Ishikawa (cell line): ENCODE data around the gene CPA3.

Source experiments
- CREB1 ChIP-seq: IDR thresholded peaks from 2 replicates; pipeline ENCODE4 v1.6.1; 2012; ENCODE audit warnings: low read depth
- EGR1 ChIP-seq: IDR thresholded peaks from 2 replicates; pipeline ENCODE4 v1.6.1; 2012
- EP300 ChIP-seq: IDR thresholded peaks from 2 replicates; pipeline ENCODE4 v1.6.1; 2012; ENCODE audit warnings: borderline replicate concordance
- FOXM1 ChIP-seq: IDR thresholded peaks from 2 replicates; pipeline ENCODE4 v1.6.1; 2012; ENCODE audit warnings: low read depth, borderline replicate concordance
- RAD21 ChIP-seq: IDR thresholded peaks from 2 replicates; pipeline ENCODE4 v1.6.1; 2012; ENCODE audit warnings: low read depth
- TAF1 ChIP-seq: IDR thresholded peaks from 2 replicates; pipeline ENCODE4 v1.6.1; 2012; ENCODE audit warnings: low read depth, mild to moderate bottlenecking
- TCF12 ChIP-seq: IDR thresholded peaks from 2 replicates; pipeline ENCODE4 v1.6.1; 2012; ENCODE audit warnings: low read depth
- YY1 ChIP-seq: IDR thresholded peaks from 2 replicates; pipeline ENCODE4 v1.6.1; 2012; ENCODE audit warnings: low read depth
- ZBTB7A ChIP-seq: IDR thresholded peaks from 2 replicates; pipeline ENCODE4 v1.6.1; 2012; ENCODE audit warnings: low read depth
- TF ChIP-seq, protein P1 (sequence below): IDR thresholded peaks from 2 replicates; pipeline ENCODE4 v1.6.1; 2012; ENCODE audit warnings: low read depth, mild to moderate bottlenecking
- TF ChIP-seq, protein P2 (sequence below): IDR thresholded peaks from 2 replicates; pipeline ENCODE4 v1.6.1; 2012

DNA sequence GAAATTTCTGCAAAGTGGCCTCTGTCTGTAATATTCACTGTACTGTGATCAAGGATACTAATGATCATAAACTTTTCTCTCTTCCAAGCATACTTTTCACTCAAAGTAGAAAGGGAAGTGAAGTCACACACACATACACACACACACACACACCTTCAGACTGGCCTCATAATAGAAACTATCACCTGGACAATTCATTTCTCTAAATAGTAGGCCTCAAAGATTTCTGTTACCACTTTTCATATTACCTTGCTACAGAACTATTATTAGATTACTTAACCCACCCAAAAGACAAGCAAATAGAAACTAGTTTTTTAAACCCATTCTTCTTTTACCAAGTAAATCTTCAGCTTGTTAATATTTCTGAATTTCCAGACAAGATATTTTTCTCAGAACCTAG, 25.3 kb upstream of the CPA3 start:
- no peak for TF ChIP-seq CREB1
- TF ChIP-seq, protein P1, sequence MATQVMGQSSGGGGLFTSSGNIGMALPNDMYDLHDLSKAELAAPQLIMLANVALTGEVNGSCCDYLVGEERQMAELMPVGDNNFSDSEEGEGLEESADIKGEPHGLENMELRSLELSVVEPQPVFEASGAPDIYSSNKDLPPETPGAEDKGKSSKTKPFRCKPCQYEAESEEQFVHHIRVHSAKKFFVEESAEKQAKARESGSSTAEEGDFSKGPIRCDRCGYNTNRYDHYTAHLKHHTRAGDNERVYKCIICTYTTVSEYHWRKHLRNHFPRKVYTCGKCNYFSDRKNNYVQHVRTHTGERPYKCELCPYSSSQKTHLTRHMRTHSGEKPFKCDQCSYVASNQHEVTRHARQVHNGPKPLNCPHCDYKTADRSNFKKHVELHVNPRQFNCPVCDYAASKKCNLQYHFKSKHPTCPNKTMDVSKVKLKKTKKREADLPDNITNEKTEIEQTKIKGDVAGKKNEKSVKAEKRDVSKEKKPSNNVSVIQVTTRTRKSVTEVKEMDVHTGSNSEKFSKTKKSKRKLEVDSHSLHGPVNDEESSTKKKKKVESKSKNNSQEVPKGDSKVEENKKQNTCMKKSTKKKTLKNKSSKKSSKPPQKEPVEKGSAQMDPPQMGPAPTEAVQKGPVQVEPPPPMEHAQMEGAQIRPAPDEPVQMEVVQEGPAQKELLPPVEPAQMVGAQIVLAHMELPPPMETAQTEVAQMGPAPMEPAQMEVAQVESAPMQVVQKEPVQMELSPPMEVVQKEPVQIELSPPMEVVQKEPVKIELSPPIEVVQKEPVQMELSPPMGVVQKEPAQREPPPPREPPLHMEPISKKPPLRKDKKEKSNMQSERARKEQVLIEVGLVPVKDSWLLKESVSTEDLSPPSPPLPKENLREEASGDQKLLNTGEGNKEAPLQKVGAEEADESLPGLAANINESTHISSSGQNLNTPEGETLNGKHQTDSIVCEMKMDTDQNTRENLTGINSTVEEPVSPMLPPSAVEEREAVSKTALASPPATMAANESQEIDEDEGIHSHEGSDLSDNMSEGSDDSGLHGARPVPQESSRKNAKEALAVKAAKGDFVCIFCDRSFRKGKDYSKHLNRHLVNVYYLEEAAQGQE = no peak
- TF ChIP-seq ZBTB7A = no peak
- no peak for TF ChIP-seq TAF1
- TF ChIP-seq RAD21 = no peak
- no peak for TF ChIP-seq EGR1
- no peak for TF ChIP-seq YY1
- no peak for TF ChIP-seq EP300
- TF ChIP-seq TCF12 = no peak
- no peak for TF ChIP-seq FOXM1
- TF ChIP-seq, protein P2, sequence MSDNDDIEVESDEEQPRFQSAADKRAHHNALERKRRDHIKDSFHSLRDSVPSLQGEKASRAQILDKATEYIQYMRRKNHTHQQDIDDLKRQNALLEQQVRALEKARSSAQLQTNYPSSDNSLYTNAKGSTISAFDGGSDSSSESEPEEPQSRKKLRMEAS = no peak
